ENCODE results near the gene GP2.

GP2 gene

GRCh38 chr16:20327444-20328041 is at the start of gene GP2:
Gene GP2, minus strand, starts transcription at chr16:20327513. Its CDS starts 1,082 bp downstream, at chr16:20326431.
- DNase-seq (ENCODE audit: low spot score): no peak

GRCh38 chr16:20372701-20373100 is 45.4 kb upstream of the GP2 start:
- no peak for DNase-seq (ENCODE audit: low spot score)

- DNase-seq (ENCODE audit: low spot score): no peak
These were observed 42.2 kb upstream of the GP2 start for GRCh38 chr16:20369452-20370054.

- no peak for DNase-seq (ENCODE audit: low spot score)
These were observed 36.7 kb upstream of the GP2 start for GRCh38 chr16:20364051-20364450.

GRCh38 chr16:20363191-20363590 is 35.9 kb upstream of the GP2 start:
- no peak for DNase-seq (ENCODE audit: low spot score)

GRCh38 chr16:20359997-20360396 is 32.7 kb upstream of the GP2 start:
- no peak for DNase-seq (ENCODE audit: low spot score)

- DNase-seq (ENCODE audit: low spot score): no peak
These were observed 27.9 kb upstream of the GP2 start for GRCh38 chr16:20355114-20355782.

- no peak for DNase-seq (ENCODE audit: low spot score)
These were observed 26.1 kb upstream of the GP2 start for GRCh38 chr16:20353379-20353778.

- DNase-seq (ENCODE audit: low spot score): no peak
These were observed 25.3 kb upstream of the GP2 start, which contains the start of gene UMOD for GRCh38 chr16:20352615-20353014. Gene UMOD, minus strand, starts transcription at chr16:20352715. Its CDS starts 1,978 bp downstream, at chr16:20350737.

- no peak for DNase-seq (ENCODE audit: low spot score)
These were observed 22.3 kb upstream of the GP2 start for GRCh38 chr16:20349615-20350014.

- DNase-seq (ENCODE audit: low spot score): no peak
These were observed 21.3 kb upstream of the GP2 start for GRCh38 chr16:20348365-20349185.

- no peak for DNase-seq (ENCODE audit: low spot score)
These were observed 20.5 kb upstream of the GP2 start for GRCh38 chr16:20347666-20348364.

GRCh38 chr16:20344611-20345010 is 17.3 kb upstream of the GP2 start:
- no peak for DNase-seq (ENCODE audit: low spot score)

- no peak for DNase-seq (ENCODE audit: low spot score)
These were observed 12.4 kb upstream of the GP2 start for GRCh38 chr16:20339744-20340143.

GRCh38 chr16:20336955-20337354 is 9.6 kb upstream of the GP2 start:
- DNase-seq (ENCODE audit: low spot score): no peak

GRCh38 chr16:20334396-20334795 is 7.1 kb upstream of the GP2 start:
- no peak for DNase-seq (ENCODE audit: low spot score)

GRCh38 chr16:20333120-20333519 is 5.8 kb upstream of the GP2 start:
- DNase-seq (ENCODE audit: low spot score): no peak

- no peak for DNase-seq (ENCODE audit: low spot score)
These were observed 5.1 kb upstream of the GP2 start for GRCh38 chr16:20332411-20332810.

- DNase-seq (ENCODE audit: low spot score): no peak
These were observed 4.3 kb upstream of the GP2 start for GRCh38 chr16:20331635-20332034.

GRCh38 chr16:20329392-20330138 is 2.3 kb upstream of the GP2 start:
- no peak for DNase-seq (ENCODE audit: low spot score)

- DNase-seq (ENCODE audit: low spot score): no peak
These were observed 992 bp downstream of the GP2 start for GRCh38 chr16:20326321-20326720.

All from GM03348 (cell line).